ENCODE data around the gene CHRM2.

GRCh38 chr7:136942401-136942800, 73.9 kb downstream of the CHRM2 start:
- TF ChIP-seq, protein P1, sequence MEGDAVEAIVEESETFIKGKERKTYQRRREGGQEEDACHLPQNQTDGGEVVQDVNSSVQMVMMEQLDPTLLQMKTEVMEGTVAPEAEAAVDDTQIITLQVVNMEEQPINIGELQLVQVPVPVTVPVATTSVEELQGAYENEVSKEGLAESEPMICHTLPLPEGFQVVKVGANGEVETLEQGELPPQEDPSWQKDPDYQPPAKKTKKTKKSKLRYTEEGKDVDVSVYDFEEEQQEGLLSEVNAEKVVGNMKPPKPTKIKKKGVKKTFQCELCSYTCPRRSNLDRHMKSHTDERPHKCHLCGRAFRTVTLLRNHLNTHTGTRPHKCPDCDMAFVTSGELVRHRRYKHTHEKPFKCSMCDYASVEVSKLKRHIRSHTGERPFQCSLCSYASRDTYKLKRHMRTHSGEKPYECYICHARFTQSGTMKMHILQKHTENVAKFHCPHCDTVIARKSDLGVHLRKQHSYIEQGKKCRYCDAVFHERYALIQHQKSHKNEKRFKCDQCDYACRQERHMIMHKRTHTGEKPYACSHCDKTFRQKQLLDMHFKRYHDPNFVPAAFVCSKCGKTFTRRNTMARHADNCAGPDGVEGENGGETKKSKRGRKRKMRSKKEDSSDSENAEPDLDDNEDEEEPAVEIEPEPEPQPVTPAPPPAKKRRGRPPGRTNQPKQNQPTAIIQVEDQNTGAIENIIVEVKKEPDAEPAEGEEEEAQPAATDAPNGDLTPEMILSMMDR (IDR thresholded peaks at IDR 0.05), result no peak
- TF ChIP-seq POLR2A (IDR thresholded peaks at IDR 0.05), result no peak
